ENCODE results near the gene SCGB3A1. TPM values are rescaled to one million over a fixed set of nuclear protein-coding genes. Genes with fewer than 3 reads are reported as not detected.

The SCGB3A1 gene
- total and polyA plus RNA-seq, 9 of the 15 experiments (the other 6 are each of a cell fraction or from before 2014, with no cell fraction given) = 0.33 TPM; not detected in 8

DNA sequence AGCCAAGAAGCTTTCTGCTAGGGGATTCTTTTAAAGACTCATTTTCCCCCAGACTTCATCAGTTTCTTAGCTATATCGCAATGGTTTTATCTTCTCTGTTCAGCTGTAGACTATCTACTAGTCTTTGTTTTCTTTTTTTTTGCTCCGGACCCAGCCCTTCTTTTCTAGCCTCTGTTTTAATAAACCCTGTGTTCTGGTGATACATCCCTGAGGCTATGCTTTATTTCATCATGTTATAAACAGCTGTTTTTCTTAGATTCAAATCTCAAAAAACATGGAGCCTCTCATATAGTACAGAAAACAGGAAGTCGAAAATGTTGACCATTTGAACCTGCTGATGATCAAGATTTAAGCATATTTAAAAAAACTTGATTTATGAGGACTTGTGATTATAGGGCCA lies 37.8 kb downstream of the SCGB3A1 start (continued):
- TF ChIP-seq EHMT2 (IDR thresholded peaks at IDR 0.05) = 0 out of 2 replicates have a peak, but pooled peaks have one; percentile 19
- TF ChIP-seq RBM25 (IDR thresholded peaks at IDR 0.05; ENCODE audit: low read depth, low read length, severe bottlenecking) = no peak
- no peak for TF ChIP-seq MYBL2 (IDR thresholded peaks at IDR 0.05; ENCODE audit: low read depth)
- no peak for TF ChIP-seq MYBL2 (CRISPR knock-in tag; IDR thresholded peaks at IDR 0.05; ENCODE audit: borderline replicate concordance)
- no peak for TF ChIP-seq ZNF280A (IDR thresholded peaks at IDR 0.05; ENCODE audit: low read depth, partially characterized antibody)
- no peak for TF ChIP-seq ATF2 (CRISPR knock-in tag; IDR thresholded peaks at IDR 0.05)
- no peak for TF ChIP-seq ADNP (tag; IDR thresholded peaks at IDR 0.05)
- no peak for TF ChIP-seq KAT7 (CRISPR knock-in tag; IDR thresholded peaks at IDR 0.05; ENCODE audit: borderline replicate concordance)
- no peak for TF ChIP-seq MECOM (CRISPR knock-in tag; IDR thresholded peaks at IDR 0.05)
- TF ChIP-seq PHF20 (IDR thresholded peaks at IDR 0.05; ENCODE audit: partially characterized antibody) = no peak
- TF ChIP-seq MBD1 (CRISPR knock-in tag; IDR thresholded peaks at IDR 0.05) = no peak
- TF ChIP-seq NR3C1 (CRISPR knock-in tag; IDR thresholded peaks at IDR 0.05) = no peak
- peak in 1 of 2 experiments; percentile 36; a peak in 1 of 4 replicates for TF ChIP-seq RCOR1 (IDR thresholded peaks at IDR 0.05; ENCODE audit: borderline replicate concordance in 1 of 2, low read depth in 2 of 2, low read length in 2 of 2)
- TF ChIP-seq TAF7 (tag; IDR thresholded peaks at IDR 0.05) = no peak
- TF ChIP-seq HCFC1 (IDR thresholded peaks at IDR 0.05; ENCODE audit: low read depth, low read length) = no peak
- no peak for TF ChIP-seq MYC (IDR thresholded peaks at IDR 0.05; ENCODE audit: low read depth, low read length)
- TF ChIP-seq MYC (CRISPR knock-in tag; IDR thresholded peaks at IDR 0.05; ENCODE audit: borderline replicate concordance, low read depth) = no peak
- peak; percentile 15; the same call in 1 of the 2 replicates for TF ChIP-seq KDM2B (CRISPR knock-in tag; IDR thresholded peaks at IDR 0.05)
- TF ChIP-seq HNRNPK (IDR thresholded peaks at IDR 0.05; ENCODE audit: low read depth, low read length, poor library complexity, severe bottlenecking) = no peak
- 0 out of 2 replicates have a peak, but pooled peaks have one; percentile 15 for TF ChIP-seq NR2C1 (IDR thresholded peaks at IDR 0.05)
- no peak for TF ChIP-seq NR2C1 (tag; IDR thresholded peaks at IDR 0.05)
- no peak for TF ChIP-seq FIP1L1 (IDR thresholded peaks at IDR 0.05; ENCODE audit: low read depth, low read length, poor library complexity, severe bottlenecking)
- TF ChIP-seq ATF1 (CRISPR knock-in tag; IDR thresholded peaks at IDR 0.05) = no peak
- no peak for TF ChIP-seq ATF1 (tag; IDR thresholded peaks at IDR 0.05)
- TF ChIP-seq THAP12 (CRISPR knock-in tag; IDR thresholded peaks at IDR 0.05) = no peak
